Measurements from ENCODE around the gene MYO1C.
"Not testable (repeated sequence)": the region's sequence is repeated elsewhere in the genome, so short reads cannot be mapped to it uniquely, and the experiment has no call there.

Gene MYO1C

DNA sequence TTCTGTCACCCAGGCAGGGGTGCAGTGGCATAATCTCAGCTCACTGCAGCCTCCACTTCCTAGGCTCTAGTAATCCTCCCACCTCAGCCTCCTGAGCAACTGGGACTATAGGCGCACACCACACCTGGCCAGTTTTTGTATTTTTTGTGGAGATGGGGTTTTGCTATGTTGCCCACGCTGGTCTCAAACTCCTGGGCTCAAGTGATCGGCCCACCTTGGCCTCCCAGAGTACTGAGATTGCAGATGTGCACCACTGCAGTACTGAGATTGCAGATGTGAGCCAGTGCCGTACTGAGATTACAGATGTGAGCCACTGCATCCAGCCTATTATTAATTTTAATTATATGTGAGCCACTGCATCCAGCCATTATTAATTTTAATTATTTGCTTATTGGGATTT, 50.3 kb downstream of the MYO1C start:
- H3K4me1 Mint-ChIP-seq = peaks cover 29% of the 10 kb centered on the region

DNA sequence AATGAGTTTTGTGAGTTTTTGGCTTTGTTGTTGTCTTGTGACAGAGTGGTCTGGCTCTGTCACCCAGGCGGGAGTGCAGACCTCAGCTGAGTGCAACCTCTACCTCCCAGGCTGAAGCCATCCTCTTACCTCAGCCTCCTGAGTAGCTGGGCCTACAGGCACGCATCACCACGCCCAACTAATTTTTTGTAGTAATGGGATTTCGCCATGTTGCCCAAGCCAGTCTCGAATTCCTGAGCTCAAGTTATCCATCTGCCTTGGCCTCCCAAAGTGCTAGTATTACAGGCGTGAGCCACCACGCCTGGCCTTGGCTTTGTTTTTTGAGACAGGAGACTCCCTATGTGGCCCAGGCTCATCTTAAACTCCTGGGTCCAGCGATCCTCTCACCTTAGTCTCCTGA, 51.6 kb downstream of the MYO1C start:
- Mint-ChIP-seq H3K36me3 (no peaks in the 10 kb centered on the region), H3K4me3 (no peak overlapping the region), H3K27ac (no peak overlapping the region), H3K9me3 (no peaks in the 10 kb centered on the region), H3K4me1 (peaks cover 30% of the 10 kb centered on the region), H3K27me3 (no peaks in the 10 kb centered on the region)

More for the DNA sequence above, 50.3 kb downstream of the MYO1C start:
- Mint-ChIP-seq H3K27ac (no peak overlapping the region), H3K4me3 (no peak overlapping the region), H3K27me3 (no peaks in the 10 kb centered on the region), H3K36me3 (no peaks in the 10 kb centered on the region), H3K9me3 (no peaks in the 10 kb centered on the region)

DNA sequence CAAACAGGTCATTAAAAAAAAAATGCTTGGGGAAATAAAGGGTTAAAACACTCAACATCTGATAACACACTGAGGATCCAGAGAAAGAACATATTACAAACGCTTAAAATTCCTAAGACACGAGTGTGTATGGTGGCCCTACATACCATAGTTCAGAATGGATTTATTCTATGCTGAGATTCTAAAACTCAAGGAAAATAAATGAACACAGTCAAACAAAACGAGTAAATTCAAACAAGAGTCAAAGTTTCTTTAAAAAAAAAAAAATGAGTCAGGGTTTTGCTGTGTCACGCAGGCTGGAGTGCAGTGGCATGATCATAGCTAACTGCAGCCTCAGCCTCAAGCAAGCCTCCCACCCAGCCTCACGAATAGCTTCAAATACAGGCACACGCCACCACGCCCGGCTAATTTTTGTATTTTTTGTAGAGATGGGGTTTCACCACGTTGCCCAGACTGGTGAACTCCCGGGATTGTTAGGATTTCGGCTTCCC, 53.8 kb downstream of the MYO1C start:
- no peaks in the 10 kb centered on the region for H3K36me3 Mint-ChIP-seq
- no peaks in the 10 kb centered on the region for H3K9me3 Mint-ChIP-seq
- H3K4me1 Mint-ChIP-seq = peaks cover 24% of the 10 kb centered on the region
- no peak overlapping the region for H3K27ac Mint-ChIP-seq
- no peaks in the 10 kb centered on the region for H3K27me3 Mint-ChIP-seq
- H3K4me3 Mint-ChIP-seq = no peak overlapping the region

DNA sequence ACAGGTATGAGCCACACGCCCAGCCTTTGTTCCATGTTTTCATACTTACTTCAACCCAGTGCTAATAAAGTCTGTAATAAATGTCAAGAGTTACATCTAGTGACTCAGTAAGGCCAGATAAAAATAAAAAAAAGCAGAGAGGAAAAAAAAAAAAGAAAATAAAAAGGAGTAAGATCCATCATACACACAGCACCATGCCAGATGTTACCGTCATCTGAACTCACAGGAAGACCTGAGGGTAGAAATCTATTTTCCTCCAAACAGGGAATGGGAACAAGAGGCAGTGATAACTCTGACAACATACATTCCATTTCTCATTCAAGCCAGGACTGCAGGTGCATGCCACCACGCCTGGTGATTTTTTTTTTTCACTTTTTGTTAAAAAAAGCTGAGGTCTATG, 57.2 kb downstream of the MYO1C start:
- H3K9me3 Mint-ChIP-seq = no peaks in the 10 kb centered on the region
- no peak overlapping the region for H3K4me3 Mint-ChIP-seq
- peaks cover 7% of the 10 kb centered on the region for H3K36me3 Mint-ChIP-seq
- H3K27me3 Mint-ChIP-seq = no peaks in the 10 kb centered on the region
- H3K27ac Mint-ChIP-seq = no peak overlapping the region
- peaks cover 41% of the 10 kb centered on the region for H3K4me1 Mint-ChIP-seq

DNA sequence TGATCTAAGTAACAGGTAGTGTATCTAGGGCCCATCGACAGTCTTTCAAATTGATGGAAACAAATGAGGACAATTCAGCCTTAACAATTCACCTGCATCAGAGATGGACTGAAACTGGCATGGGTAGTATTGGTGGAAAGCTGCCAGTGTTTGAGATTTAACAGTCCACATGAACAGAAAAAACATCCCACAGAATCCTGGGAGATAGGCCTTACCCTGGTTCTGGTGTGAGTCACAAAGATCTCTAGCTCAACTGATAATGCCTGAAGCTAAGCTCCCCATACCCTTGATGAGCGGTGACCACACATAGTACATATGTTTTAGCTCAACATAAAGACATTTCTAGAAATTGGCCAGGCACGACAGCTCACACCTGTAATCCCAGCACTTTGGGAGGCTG, 58.3 kb downstream of the MYO1C start:
- Mint-ChIP-seq H3K27me3 (no peaks in the 10 kb centered on the region), H3K4me3 (no peak overlapping the region), H3K9me3 (no peaks in the 10 kb centered on the region), H3K27ac (no peak overlapping the region), H3K4me1 (peaks cover 41% of the 10 kb centered on the region), H3K36me3 (peaks cover 7% of the 10 kb centered on the region)

DNA sequence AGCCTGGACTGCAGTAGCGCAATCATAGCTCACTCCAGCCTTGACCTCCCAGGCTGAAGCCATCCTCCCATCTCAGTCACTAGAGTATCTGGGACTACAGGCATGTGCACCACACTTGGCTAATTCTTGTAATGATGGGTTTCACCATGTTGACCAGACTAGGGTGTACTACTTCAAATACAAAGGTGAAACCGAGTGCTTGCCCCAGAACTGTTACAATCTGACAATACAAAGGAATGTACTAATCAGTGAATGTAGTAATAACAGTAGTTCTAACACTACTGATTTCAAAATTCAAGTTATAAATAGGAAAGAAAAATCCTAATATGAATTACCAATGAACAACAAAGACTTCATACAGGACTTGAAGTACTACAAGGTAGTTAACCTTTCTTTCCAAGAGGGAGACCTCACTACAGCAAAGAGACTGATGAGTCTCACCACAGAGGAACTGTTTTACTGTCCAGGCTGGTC, 60.8 kb downstream of the MYO1C start:
- Mint-ChIP-seq H3K36me3 (peaks cover 7% of the 10 kb centered on the region), H3K27me3 (no peaks in the 10 kb centered on the region), H3K27ac (no peak overlapping the region), H3K9me3 (no peaks in the 10 kb centered on the region), H3K4me3 (no peak overlapping the region), H3K4me1 (peaks cover 29% of the 10 kb centered on the region)

DNA sequence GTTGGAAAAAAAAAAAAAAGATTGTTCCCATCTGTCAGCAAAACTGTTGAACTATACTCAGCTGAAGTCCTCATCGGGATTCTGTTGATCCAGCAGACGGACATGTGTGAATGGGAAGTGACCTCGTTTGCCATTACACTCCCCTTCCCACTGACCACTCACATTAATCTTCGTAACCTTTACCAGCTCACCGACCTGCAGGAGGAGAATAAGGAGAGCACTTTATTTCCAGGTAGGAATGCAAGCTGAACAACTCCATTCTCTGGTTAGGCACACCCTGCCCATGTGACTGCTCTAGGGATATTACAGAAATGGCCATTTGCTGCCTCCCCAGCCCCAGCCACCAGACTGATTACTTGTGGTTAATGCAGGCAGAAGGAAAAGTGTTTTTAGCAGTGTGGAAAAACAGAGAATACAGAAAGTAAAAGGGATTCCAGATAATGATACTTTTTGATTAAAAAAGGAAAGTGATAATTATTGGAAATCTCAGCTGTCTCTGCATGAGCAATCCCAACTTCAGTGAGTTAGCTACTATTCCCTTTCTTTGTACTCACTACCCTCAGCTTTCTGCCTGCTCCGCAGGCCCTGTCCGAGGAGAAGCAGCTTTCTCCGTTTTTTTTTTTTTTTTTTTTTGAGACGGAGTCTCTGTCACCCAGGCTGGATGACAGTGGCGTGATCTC, 68.9 kb downstream of the MYO1C start:
- Mint-ChIP-seq H3K36me3 (peaks cover 7% of the 10 kb centered on the region), H3K9me3 (no peaks in the 10 kb centered on the region), H3K4me3 (no peak overlapping the region), H3K27me3 (no peaks in the 10 kb centered on the region), H3K4me1 (peaks cover 16% of the 10 kb centered on the region), H3K27ac (peak overlapping the region; percentile 51)

DNA sequence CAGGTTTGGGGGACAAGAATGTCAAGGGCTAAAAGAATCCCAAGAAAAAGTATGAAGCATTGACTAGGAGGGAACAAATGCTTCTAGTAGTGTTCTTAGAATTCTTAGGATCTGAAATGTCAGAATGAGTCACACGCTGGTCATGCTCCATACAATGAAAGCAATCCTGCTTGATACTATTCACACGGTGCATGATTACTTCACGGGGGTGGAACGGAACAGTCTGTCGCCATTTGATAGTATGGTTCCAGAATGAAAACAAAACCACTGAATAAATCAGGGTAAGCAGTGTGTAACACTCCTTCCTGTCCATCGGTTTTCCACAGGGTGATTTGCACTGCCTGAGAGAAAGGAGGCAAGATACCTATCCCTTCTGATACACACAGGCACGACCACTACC, 69.6 kb downstream of the MYO1C start:
- Mint-ChIP-seq H3K4me3 (no peak overlapping the region), H3K9me3 (no peaks in the 10 kb centered on the region), H3K36me3 (peaks cover 7% of the 10 kb centered on the region), H3K4me1 (peaks cover 16% of the 10 kb centered on the region), H3K27me3 (no peaks in the 10 kb centered on the region), H3K27ac (no peak overlapping the region)

DNA sequence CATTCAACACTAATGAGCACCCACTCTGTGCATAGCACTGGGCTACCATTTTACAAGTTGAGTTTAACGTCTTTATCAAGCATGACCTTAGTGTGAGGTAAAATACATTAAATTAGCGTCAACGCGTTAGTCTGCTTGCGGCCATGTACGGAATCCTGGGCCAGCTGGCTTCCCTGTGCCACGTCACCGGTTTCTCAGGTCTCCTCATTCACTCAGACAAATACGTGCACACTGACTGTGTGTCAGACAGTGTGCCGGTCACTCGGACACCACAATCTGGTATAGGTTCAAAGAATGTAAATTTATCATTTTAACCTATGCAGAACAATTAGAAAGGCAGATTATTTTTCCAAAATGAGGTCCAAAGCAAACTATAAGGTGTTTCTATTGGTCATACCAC, 71.0 kb downstream of the MYO1C start:
- Mint-ChIP-seq H3K4me1 (peaks cover 16% of the 10 kb centered on the region), H3K36me3 (peaks cover 7% of the 10 kb centered on the region), H3K27me3 (no peaks in the 10 kb centered on the region), H3K9me3 (no peaks in the 10 kb centered on the region), H3K4me3 (no peak overlapping the region), H3K27ac (no peak overlapping the region)

DNA sequence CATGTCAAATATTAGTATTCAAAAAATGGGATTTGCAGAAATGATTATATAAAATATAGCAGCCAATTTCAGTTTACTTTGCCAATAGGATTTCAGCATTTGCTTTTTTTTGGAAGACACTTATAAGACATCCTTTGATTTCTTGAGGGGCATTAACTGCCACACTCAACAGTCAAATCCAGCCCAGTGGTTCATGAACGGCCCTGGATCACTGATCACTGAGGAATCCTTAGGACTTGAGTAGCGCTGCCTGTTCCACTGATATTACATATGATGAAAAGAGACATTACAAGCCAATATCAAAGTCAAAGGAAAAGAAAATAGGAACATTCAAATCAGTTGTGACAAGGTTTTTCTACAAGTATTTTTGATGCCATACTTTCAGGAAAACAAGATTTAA, 71.5 kb downstream of the MYO1C start:
- Mint-ChIP-seq H3K9me3 (no peaks in the 10 kb centered on the region), H3K4me3 (no peak overlapping the region), H3K27me3 (no peaks in the 10 kb centered on the region), H3K4me1 (peaks cover 15% of the 10 kb centered on the region), H3K27ac (no peak overlapping the region), H3K36me3 (peaks cover 7% of the 10 kb centered on the region)

DNA sequence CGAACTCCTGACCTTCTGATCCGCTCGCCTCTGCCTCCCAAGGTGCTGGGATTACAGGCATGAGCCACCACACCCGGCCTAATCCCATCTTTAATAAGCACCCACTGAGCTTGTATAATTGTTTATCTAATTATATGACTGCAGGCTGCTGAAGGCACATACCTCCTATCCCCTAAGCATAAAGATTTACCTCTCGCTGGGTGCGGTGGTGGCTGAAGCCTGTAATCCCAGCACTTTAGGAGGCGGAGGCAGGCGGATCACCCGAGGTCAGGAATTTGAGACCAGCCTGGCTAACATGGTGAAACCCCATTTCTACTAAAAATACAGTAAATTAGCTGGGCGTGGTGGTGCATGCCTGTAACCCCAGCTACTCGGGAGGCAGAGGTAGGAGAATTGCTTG, 72.3 kb downstream of the MYO1C start:
- Mint-ChIP-seq H3K4me3 (no peak overlapping the region), H3K36me3 (peaks cover 4% of the 10 kb centered on the region), H3K27ac (no peak overlapping the region), H3K9me3 (no peaks in the 10 kb centered on the region), H3K27me3 (no peaks in the 10 kb centered on the region), H3K4me1 (peaks cover 11% of the 10 kb centered on the region)

DNA sequence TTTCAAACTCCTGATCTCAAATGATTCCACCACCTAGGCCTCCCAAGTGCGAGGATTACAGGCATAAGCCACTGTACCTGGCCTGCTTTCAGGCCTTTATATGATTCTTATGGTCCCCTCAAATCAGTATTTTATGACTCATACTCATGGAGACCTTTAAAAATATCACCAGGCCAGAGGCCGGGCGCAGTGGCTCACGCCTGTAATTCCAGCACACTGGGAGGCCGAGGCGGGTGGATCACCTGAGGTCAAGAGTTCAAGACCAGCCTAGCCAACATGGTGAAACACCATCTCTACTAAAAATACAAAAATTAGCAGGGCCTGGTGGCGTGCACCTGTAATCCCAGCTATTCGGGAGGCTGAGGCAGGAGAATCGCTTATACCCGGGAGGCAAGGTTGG, 74.0 kb downstream of the MYO1C start:
- H3K4me1 Mint-ChIP-seq, H3K27ac Mint-ChIP-seq, H3K9me3 Mint-ChIP-seq, H3K4me3 Mint-ChIP-seq, H3K36me3 Mint-ChIP-seq, H3K27me3 Mint-ChIP-seq: not testable (repeated sequence)

DNA sequence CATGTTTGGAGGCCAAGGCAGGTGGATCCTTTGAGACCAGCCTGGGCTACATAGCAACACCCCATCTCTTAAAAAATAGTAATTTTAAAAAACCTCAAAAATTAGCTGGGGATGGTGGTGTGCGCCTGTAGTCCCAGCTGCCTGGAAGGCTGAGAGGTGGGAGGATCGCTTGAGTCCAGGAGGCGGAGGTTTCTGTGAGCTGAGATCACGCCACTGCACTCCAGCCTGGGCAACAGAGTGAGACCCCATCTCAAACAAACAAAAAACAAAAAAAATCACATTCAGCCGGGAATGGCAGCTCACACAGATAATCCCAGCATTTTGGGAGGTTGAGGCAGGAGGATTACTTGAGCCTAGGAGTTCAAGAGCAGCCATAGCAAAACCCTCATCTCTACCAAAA, 76.1 kb downstream of the MYO1C start:
- Mint-ChIP-seq H3K27me3 (no peaks in the 10 kb centered on the region), H3K36me3 (peaks cover 3% of the 10 kb centered on the region), H3K4me3 (no peak overlapping the region), H3K27ac (no peak overlapping the region), H3K9me3 (no peaks in the 10 kb centered on the region), H3K4me1 (no peaks in the 10 kb centered on the region)

DNA sequence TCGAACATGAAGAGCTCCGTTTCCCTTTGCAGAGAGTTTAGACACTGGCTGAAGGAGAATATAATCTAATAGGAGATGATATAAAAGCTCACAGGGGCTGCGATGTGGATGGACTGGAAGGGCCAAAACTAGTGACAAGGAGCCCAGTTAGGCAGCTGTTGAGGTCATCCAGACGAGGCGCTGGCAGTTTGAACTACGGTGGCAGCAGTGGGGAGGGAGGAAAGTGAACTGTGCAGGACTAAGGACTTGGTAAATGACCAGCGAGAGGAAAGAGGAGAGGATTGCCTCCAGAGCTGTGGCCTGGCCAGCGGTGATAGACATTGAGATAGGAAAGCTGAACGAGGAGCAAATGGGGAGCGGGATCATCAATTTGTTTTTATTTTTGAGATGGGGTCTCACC, 77.9 kb downstream of the MYO1C start:
- H3K27me3 Mint-ChIP-seq = no peaks in the 10 kb centered on the region
- no peaks in the 10 kb centered on the region for H3K9me3 Mint-ChIP-seq
- no peaks in the 10 kb centered on the region for H3K4me1 Mint-ChIP-seq
- no peak overlapping the region for H3K4me3 Mint-ChIP-seq
- peak overlapping the region; percentile 3 for H3K27ac Mint-ChIP-seq
- peaks cover 2% of the 10 kb centered on the region for H3K36me3 Mint-ChIP-seq
